NCI-H510A treated with DMSO at 0.1 percent for 48 hours (cell line): ENCODE results near the gene IFT172.
A peak's percentile ranks its signal among the peaks of the same experiment; 100 is the strongest.

Experiments
- DNase-seq: peaks from one replicate; lab custom pipeline; 2025; lab: John Stamatoyannopoulos, UW

The IFT172 gene

GRCh38 chr2:27494944-27495554 is 5.5 kb upstream of the IFT172 start, which contains the start of gene FNDC4:
TSS of gene FNDC4 (minus strand) at chr2:27495200. CDS start at chr2:27494679, 521 bp downstream.
- DNase-seq: no peak

- no peak for DNase-seq
These were observed 4.9 kb upstream of the IFT172 start for GRCh38 chr2:27494284-27494943.

DNA sequence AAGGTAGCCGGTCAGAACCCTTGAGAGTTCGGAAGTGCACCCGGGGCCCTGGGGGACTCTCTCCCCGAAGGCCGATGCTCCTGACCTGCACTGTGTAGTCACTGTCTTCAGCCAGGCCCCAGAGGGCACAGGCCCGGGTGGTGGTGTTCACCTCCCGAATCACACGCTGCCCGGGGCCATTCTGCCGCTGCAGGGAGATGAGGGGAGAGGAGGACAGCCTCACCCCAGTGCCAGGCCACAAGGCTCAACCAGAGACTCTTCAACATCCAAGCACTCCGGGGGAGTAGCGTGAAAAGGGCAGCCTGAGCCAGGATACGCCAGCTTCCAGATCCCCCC is 4.4 kb upstream of the IFT172 start:
- no peak for DNase-seq

DNA sequence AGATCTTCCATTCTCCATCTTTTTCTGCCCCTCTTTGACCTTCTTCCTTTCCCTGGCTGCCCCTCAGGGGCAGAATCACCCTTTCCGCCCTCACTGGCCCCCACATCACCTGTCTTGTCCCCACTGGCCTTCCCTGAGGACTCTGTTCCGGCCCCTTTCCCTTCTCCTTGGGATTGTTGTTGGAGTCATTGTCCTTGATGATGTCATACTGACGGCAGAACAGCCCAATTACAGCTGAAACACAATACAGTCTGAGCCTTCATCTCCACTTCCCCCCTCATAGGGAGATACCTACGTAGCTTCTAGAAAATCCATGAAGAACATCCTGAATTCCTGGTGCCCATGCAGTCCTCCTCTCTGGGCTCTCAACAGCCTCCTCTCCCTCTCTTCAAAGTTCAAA is 3.0 kb upstream of the IFT172 start:
- no peak for DNase-seq

DNA sequence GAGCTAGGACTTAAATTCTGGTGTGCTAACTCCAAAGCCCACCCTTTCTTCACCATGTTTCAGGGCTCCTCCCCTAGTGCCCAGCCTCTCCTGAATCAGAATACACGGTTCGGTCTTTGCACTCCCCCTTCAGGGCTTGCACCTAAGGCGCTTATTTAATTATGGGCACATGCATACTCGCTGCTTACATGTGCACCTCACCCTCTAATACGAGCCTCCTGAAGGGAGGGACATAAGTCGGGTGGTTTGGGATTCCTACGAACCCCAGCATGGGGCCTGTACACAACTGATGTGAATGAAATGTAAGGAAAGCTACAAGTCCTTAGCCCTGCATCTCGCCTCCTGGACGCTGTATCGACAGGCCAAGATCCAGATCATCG is 435 bp downstream of the IFT172 start:
- peak; percentile 69 for DNase-seq

DNA sequence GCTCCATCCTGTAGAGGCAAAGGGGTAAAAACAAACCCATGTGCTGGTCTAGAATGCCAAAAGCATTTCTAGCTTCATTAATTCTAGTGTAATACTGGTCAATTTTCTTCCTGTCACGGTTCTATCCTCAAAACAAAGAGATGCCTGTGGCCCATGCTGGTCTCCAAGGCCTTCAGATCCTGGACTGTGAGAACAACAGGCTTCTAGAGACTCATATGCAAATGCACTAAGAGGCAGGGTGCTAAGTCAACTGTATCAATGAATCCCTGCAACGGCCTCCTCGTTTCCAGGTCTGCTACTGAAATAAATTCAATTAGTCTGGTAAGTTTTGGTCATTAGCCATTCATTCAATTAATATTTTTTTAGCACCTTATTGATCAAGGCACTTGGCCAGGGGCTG is 4.0 kb downstream of the IFT172 start:
- no peak for DNase-seq

GRCh38 chr2:27471961-27472360 is 17.6 kb downstream of the IFT172 start:
- DNase-seq: no peak

- DNase-seq: no peak
These were observed 25.1 kb downstream of the IFT172 start for GRCh38 chr2:27464443-27464842.

- no peak for DNase-seq
These were observed 28.4 kb downstream of the IFT172 start for GRCh38 chr2:27461118-27461517.

DNA sequence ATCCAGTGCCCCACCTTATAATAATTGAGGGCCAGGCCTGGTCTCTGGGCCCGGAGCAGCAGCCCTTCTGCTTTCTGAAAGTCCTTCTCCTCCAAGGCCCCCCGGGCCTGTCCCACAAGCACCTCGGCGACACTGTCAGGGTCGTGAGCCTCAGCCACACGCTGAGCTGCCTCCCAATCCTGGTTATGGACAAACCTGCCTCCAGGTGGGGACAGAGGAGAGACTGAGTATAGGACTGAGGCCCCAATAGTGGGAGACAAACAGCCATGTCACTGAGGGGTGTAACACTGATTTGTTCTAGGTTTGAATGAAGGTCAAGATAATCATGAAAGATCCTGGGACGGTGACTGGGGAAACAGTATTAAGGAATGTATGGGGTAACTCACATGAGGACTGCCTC is 35.6 kb downstream of the IFT172 start:
- no peak for DNase-seq

DNA sequence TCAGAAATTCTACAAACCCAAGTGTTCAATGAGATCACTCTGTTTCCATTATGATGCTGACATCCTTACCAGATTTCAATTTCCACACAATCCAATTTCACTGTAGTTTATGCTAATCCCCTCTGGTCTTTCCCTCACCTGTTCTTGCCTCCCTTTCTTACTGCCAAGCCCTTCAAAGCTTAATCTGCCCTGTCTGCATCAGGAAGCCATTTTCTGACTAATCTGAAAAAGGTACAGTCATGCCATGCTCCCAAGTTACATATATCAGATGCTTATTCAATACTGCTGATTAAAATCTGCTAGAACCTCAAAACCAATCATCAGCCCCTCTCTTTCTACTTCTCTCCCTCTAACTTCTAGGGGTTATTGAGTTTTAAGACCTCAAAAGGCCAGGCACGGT is 38.4 kb downstream of the IFT172 start:
- no peak for DNase-seq

DNA sequence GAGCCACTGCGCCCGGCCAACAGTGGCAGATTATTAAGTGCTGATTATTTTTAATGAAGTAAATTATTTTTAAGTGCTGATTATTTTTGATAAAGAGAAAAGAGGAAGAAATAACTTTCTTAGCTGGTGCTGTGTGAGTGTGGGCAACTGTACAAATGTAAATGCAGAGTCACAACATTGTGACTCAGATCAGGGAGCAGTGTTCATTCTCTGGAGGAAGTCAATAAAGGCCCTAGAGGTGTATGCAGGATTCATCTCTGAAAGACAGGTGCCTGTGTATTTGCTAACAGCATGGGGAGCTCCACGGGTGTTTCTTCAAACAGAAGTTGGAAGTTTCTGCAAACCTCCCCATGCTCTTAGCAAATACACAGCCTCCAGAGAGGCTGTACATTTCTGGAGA is 41.2 kb downstream of the IFT172 start:
- DNase-seq: no peak

- DNase-seq: no peak
These were observed 43.5 kb downstream of the IFT172 start for GRCh38 chr2:27446057-27446456.

- no peak for DNase-seq
These were observed 43.9 kb downstream of the IFT172 start for GRCh38 chr2:27445615-27446014.

- no peak for DNase-seq
These were observed 44.4 kb downstream of the IFT172 start for GRCh38 chr2:27445155-27445554.

- no peak for DNase-seq
These were observed 46.6 kb downstream of the IFT172 start for GRCh38 chr2:27442920-27443282.

- DNase-seq: peak; percentile 72
These were observed 47.3 kb downstream of the IFT172 start, which contains the start of gene KRTCAP3 for GRCh38 chr2:27441958-27442919. TSS of gene KRTCAP3 (plus strand) at chr2:27442381. CDS start at chr2:27442413, 32 bp downstream.

- DNase-seq: no peak
These were observed 48.2 kb downstream of the IFT172 start for GRCh38 chr2:27441226-27441926.

- DNase-seq: no peak
These were observed 53.9 kb downstream of the IFT172 start for GRCh38 chr2:27435628-27436027.

DNA sequence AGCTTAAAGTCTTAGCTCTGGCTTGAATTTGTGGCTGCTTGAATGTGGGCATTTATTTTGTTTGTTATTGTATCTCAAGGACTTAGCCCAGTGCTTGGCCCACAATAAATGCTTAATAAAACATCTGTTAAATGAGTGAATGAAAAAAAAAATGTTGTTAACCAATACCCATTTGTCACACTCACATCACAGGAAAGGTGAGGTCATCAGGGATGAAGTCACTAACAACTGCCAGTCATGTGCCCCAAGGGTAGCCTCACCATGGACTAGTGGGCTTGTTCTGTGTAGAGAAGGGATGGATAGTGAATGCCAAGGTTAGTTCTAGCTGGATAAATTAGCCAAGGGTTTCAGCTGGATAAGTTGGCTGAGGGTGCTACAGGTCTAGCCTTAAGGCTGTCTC is 58.1 kb downstream of the IFT172 start:
- no peak for DNase-seq

DNA sequence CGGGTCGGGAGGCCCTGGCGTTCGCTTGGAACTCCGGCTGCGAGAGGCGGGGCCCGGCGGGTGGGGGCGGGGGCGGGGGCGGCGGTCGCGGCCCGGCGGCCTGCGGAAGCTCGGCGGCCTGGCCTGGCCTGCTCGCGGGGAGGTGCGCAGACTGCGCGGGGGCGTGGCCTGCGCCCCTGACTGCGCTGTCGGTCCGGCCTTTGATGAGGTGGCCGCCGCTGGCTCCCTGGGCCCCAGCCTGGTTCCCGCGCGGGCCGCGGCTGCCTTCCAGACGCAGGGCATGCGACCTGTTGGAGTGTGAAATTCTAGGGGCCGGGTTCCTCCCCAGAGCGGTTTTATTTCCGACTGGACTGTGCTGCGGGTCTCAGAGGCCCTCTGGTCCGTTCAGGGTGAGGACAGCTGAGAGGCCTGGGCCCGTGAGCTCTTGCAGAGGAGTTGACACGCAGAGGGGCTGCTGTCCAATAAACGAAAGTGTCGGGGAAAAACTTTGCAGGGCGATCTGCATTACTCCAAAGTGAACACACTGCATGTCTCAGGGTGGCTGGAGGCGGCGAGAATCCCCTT is 60.5 kb downstream of the IFT172 start:
- peak; percentile 76 for DNase-seq
